Adipocyte (in vitro differentiated cells): Measurements from ENCODE around the gene HTD2.
A peak's percentile ranks its signal among the peaks of the same experiment; 100 is the strongest.
"Not testable (repeated sequence)": the region's sequence is repeated elsewhere in the genome, so short reads cannot be mapped to it uniquely, and the experiment has no call there.

ENCODE experiments used
- DNase-seq: peaks from one replicate; pipeline ENCODE4 v3.0.0-alpha.2; 2015; ENCODE audit warnings: low read depth
- H3K27me3 ChIP-seq: replicated peaks from 2 replicates; pipeline ENCODE4 v1.7.0; 2013; ENCODE audit warnings: mild to moderate bottlenecking, low read length, moderate library complexity; ENCODE audit not compliant: control insufficient read depth, insufficient read depth
- H3K36me3 ChIP-seq: 2 replicates; pipeline ENCODE4 v1.7.0; 2013; ENCODE audit warnings: low read length, mild to moderate bottlenecking, moderate library complexity; ENCODE audit not compliant: control insufficient read depth, insufficient read depth, severe bottlenecking
- H3K4me1 ChIP-seq: 2 replicates; pipeline ENCODE4 v1.7.0; 2013; ENCODE audit warnings: mild to moderate bottlenecking, low read length, moderate library complexity; ENCODE audit not compliant: control insufficient read depth, insufficient read depth
- H3K4me3 ChIP-seq: 2 replicates; pipeline ENCODE4 v1.7.0; 2013; ENCODE audit warnings: mild to moderate bottlenecking, low read length, moderate library complexity
- H3K9ac ChIP-seq: 2 replicates; pipeline ENCODE4 v1.7.0; 2013; ENCODE audit warnings: mild to moderate bottlenecking, low read length, moderate library complexity
- H3K9me3 ChIP-seq: 2 replicates; pipeline ENCODE4 v1.7.0; 2013; ENCODE audit warnings: mild to moderate bottlenecking, low read length, moderate library complexity; ENCODE audit not compliant: control insufficient read depth

Gene HTD2

GRCh38 chr3:58272891-58273290 is 33.4 kb upstream of the HTD2 start:
- Histone ChIP-seq H3K9ac (peak overlapping the region; percentile 63), H3K27me3 (no peaks in the 10 kb centered on the region), H3K9me3 (no peaks in the 10 kb centered on the region), H3K4me1 (peaks cover 23% of the 10 kb centered on the region), H3K36me3 (peaks cover 20% of the 10 kb centered on the region), H3K4me3 (no peak overlapping the region)
- DNase-seq: peak; percentile 24

- not testable (repeated sequence) for H3K9ac ChIP-seq, H3K9me3 ChIP-seq, H3K4me3 ChIP-seq, DNase-seq, H3K27me3 ChIP-seq
- H3K36me3 ChIP-seq: peaks cover 16% of the 10 kb centered on the region
- H3K4me1 ChIP-seq: peaks cover 23% of the 10 kb centered on the region
Measured at GRCh38 chr3:58273362-58273761, 33.0 kb upstream of the HTD2 start.

GRCh38 chr3:58274027-58274614 is 32.2 kb upstream of the HTD2 start:
- peaks cover 11% of the 10 kb centered on the region for H3K36me3 ChIP-seq
- H3K4me1 ChIP-seq: peaks cover 23% of the 10 kb centered on the region
- peak; percentile 46 for DNase-seq
- no peak overlapping the region for H3K9ac ChIP-seq
- H3K4me3 ChIP-seq: no peak overlapping the region
- no peaks in the 10 kb centered on the region for H3K9me3 ChIP-seq
- no peaks in the 10 kb centered on the region for H3K27me3 ChIP-seq

- peaks cover 10% of the 10 kb centered on the region for H3K36me3 ChIP-seq
- H3K27me3 ChIP-seq: no peaks in the 10 kb centered on the region
- no peak overlapping the region for H3K9ac ChIP-seq
- DNase-seq: no peak
- no peaks in the 10 kb centered on the region for H3K4me1 ChIP-seq
- H3K9me3 ChIP-seq: no peaks in the 10 kb centered on the region
- H3K4me3 ChIP-seq: no peak overlapping the region
Measured at GRCh38 chr3:58281069-58281468, 25.3 kb upstream of the HTD2 start.

GRCh38 chr3:58285334-58285733 is 21.0 kb upstream of the HTD2 start:
- H3K4me3 ChIP-seq: no peak overlapping the region
- no peak overlapping the region for H3K9ac ChIP-seq
- no peaks in the 10 kb centered on the region for H3K27me3 ChIP-seq
- H3K9me3 ChIP-seq: no peaks in the 10 kb centered on the region
- H3K4me1 ChIP-seq: no peaks in the 10 kb centered on the region
- H3K36me3 ChIP-seq: peaks cover 14% of the 10 kb centered on the region
- no peak for DNase-seq

- H3K36me3 ChIP-seq: peaks cover 14% of the 10 kb centered on the region
- H3K27me3 ChIP-seq: no peaks in the 10 kb centered on the region
- H3K4me1 ChIP-seq: no peaks in the 10 kb centered on the region
- no peak for DNase-seq
- H3K4me3 ChIP-seq: no peak overlapping the region
- no peaks in the 10 kb centered on the region for H3K9me3 ChIP-seq
- H3K9ac ChIP-seq: no peak overlapping the region
Measured at GRCh38 chr3:58287354-58287753, 19.0 kb upstream of the HTD2 start.

- Histone ChIP-seq H3K4me1 (no peaks in the 10 kb centered on the region), H3K36me3 (peaks cover 14% of the 10 kb centered on the region), H3K27me3 (no peaks in the 10 kb centered on the region), H3K9me3 (no peaks in the 10 kb centered on the region), H3K4me3 (no peak overlapping the region), H3K9ac (no peak overlapping the region)
- no peak for DNase-seq
Measured at GRCh38 chr3:58288011-58288728, 18.1 kb upstream of the HTD2 start.

- not testable (repeated sequence) for H3K4me1 ChIP-seq, H3K9ac ChIP-seq, H3K9me3 ChIP-seq, H3K27me3 ChIP-seq, DNase-seq, H3K4me3 ChIP-seq
- peaks cover 17% of the 10 kb centered on the region for H3K36me3 ChIP-seq
Measured at GRCh38 chr3:58288964-58289613, 17.2 kb upstream of the HTD2 start.

GRCh38 chr3:58290446-58290845 is 15.9 kb upstream of the HTD2 start:
- peaks cover 12% of the 10 kb centered on the region for H3K36me3 ChIP-seq
- not testable (repeated sequence) for H3K4me1 ChIP-seq, H3K27me3 ChIP-seq, H3K4me3 ChIP-seq, DNase-seq, H3K9ac ChIP-seq, H3K9me3 ChIP-seq

GRCh38 chr3:58291671-58292338 is 14.5 kb upstream of the HTD2 start:
- DNase-seq: no peak
- Histone ChIP-seq H3K27me3 (no peaks in the 10 kb centered on the region), H3K9ac (no peak overlapping the region), H3K9me3 (peaks cover 8% of the 10 kb centered on the region), H3K4me3 (no peak overlapping the region), H3K4me1 (no peaks in the 10 kb centered on the region), H3K36me3 (peaks cover 9% of the 10 kb centered on the region)

- H3K4me1 ChIP-seq: no peaks in the 10 kb centered on the region
- H3K9ac ChIP-seq: no peak overlapping the region
- H3K27me3 ChIP-seq: no peaks in the 10 kb centered on the region
- peaks cover 9% of the 10 kb centered on the region for H3K36me3 ChIP-seq
- H3K4me3 ChIP-seq: no peak overlapping the region
- no peak for DNase-seq
- H3K9me3 ChIP-seq: peaks cover 8% of the 10 kb centered on the region
Measured at GRCh38 chr3:58292866-58293265, 13.5 kb upstream of the HTD2 start.
